Neutrophil (primary cell): ENCODE measurements around the gene CMSS1.

ENCODE experiments used
- H3K27ac ChIP-seq: fragments of 200-600 bp; sonication (generic); 2 replicates; pipeline ENCODE4 v1.5.1; 2016; ENCODE audit warnings: mild to moderate bottlenecking, moderate library complexity
- H3K27me3 ChIP-seq: fragments of 200-600 bp; sonication (generic); 2 replicates; pipeline ENCODE4 v1.6.0; 2016; ENCODE audit warnings: mild to moderate bottlenecking
- H3K36me3 ChIP-seq: fragments of 200-600 bp; sonication (generic); 2 replicates; pipeline ENCODE4 v1.5.1; 2017
- H3K4me1 ChIP-seq, 2 experiments: fragments of 200-600 bp in 1 of 2; sonication (generic) in 1 of 2; 1 replicate in 1 of 2; 2 replicates in 1 of 2; pipeline versions ENCODE4 v1.5.1 to v1.6.1; 2013 to 2016; ENCODE audit warnings: low read depth in 1 of 2, low read length in 1 of 2, mild to moderate bottlenecking in 1 of 2, moderate library complexity in 1 of 2; ENCODE audit not compliant: control insufficient read depth in 1 of 2, insufficient read depth in 1 of 2
- H3K4me3 ChIP-seq, 2 experiments: fragments of 200-600 bp in 1 of 2; sonication (generic) in 1 of 2; 1 replicate in 1 of 2; 2 replicates in 1 of 2; pipeline ENCODE4 v1.5.1; 2013 to 2016; ENCODE audit warnings: low read depth in 1 of 2, low read length in 1 of 2, mild to moderate bottlenecking in 1 of 2, moderate library complexity in 1 of 2
- H3K9me3 ChIP-seq: fragments of 200-600 bp; sonication (generic); 2 replicates; pipeline ENCODE4 v1.5.1; 2016
- TF ChIP-seq, protein P1 (sequence below): fragments of 200-600 bp; sonication (generic); IDR thresholded peaks from 2 replicates; pipeline ENCODE4 v1.5.1; 2016; ENCODE audit warnings: antibody characterized with exemption

CMSS1 gene

GRCh38 chr3:99781761-99782160 is 35.9 kb upstream of the CMSS1 start:
- no peak overlapping the region for H3K4me3 ChIP-seq
- no peaks in the 10 kb centered on the region for H3K36me3 ChIP-seq
- no peak overlapping the region for H3K27ac ChIP-seq
- H3K9me3 ChIP-seq, result no peaks in the 10 kb centered on the region
- TF ChIP-seq, protein P1, sequence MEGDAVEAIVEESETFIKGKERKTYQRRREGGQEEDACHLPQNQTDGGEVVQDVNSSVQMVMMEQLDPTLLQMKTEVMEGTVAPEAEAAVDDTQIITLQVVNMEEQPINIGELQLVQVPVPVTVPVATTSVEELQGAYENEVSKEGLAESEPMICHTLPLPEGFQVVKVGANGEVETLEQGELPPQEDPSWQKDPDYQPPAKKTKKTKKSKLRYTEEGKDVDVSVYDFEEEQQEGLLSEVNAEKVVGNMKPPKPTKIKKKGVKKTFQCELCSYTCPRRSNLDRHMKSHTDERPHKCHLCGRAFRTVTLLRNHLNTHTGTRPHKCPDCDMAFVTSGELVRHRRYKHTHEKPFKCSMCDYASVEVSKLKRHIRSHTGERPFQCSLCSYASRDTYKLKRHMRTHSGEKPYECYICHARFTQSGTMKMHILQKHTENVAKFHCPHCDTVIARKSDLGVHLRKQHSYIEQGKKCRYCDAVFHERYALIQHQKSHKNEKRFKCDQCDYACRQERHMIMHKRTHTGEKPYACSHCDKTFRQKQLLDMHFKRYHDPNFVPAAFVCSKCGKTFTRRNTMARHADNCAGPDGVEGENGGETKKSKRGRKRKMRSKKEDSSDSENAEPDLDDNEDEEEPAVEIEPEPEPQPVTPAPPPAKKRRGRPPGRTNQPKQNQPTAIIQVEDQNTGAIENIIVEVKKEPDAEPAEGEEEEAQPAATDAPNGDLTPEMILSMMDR, result no peak
- H3K27me3 ChIP-seq, result peaks cover 22% of the 10 kb centered on the region
- no peaks in the 10 kb centered on the region for H3K4me1 ChIP-seq

- H3K27me3 ChIP-seq, result peaks cover 15% of the 10 kb centered on the region
- no peak overlapping the region for H3K4me3 ChIP-seq
- H3K9me3 ChIP-seq, result no peaks in the 10 kb centered on the region
- H3K36me3 ChIP-seq, result no peaks in the 10 kb centered on the region
- no peaks in the 10 kb centered on the region for H3K4me1 ChIP-seq
- no peak overlapping the region for H3K27ac ChIP-seq
- TF ChIP-seq, protein P1, result no peak
Observed at GRCh38 chr3:99783011-99783573, 34.6 kb upstream of the CMSS1 start.

DNA sequence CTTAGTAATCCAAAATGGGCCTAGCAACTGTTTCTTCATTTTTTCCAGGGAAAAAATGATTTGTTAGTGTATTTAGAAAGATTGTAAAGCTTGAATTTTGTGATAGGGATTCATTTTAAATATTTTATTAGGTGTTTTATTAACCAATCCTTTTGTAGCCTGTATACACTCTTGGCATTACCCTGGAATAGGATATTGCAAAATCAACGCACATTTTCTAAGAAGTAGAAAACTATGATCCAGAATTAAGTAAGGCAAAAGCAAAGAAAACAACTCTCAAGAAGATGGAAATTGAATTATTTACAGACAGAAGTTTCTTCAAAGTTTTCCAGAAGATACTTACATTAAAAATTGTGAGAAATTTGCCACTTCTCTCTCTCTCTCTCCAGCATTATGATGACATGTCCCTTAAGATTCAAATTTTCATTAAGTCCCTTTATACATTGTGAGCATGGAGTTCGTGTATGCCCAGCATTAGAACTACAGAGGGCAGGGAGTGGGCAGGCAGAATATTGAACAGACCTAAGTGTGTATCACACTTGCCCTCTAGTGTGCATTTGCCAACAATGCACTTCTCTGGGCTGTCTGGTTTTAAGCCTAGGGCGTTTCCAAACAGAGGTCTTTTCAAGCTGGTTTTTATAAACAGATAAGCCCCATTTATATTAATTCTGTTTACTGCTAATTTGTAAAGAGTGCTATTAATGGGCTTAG is 28.5 kb upstream of the CMSS1 start:
- Histone ChIP-seq H3K9me3 (no peaks in the 10 kb centered on the region), H3K4me1 (no peaks in the 10 kb centered on the region), H3K36me3 (no peaks in the 10 kb centered on the region), H3K4me3 (no peak overlapping the region), H3K27ac (no peak overlapping the region), H3K27me3 (no peaks in the 10 kb centered on the region)
- TF ChIP-seq, protein P1, result no peak

GRCh38 chr3:99794485-99794884 is 23.2 kb upstream of the CMSS1 start:
- no peaks in the 10 kb centered on the region for H3K9me3 ChIP-seq
- TF ChIP-seq, protein P1, result no peak
- no peak overlapping the region for H3K27ac ChIP-seq
- no peak overlapping the region for H3K4me3 ChIP-seq
- H3K4me1 ChIP-seq, result no peaks in the 10 kb centered on the region
- H3K36me3 ChIP-seq, result no peaks in the 10 kb centered on the region
- H3K27me3 ChIP-seq, result no peaks in the 10 kb centered on the region

GRCh38 chr3:99795573-99795972 is 22.1 kb upstream of the CMSS1 start:
- no peaks in the 10 kb centered on the region for H3K4me1 ChIP-seq
- TF ChIP-seq, protein P1, result no peak

More at GRCh38 chr3:99795573-99795972, 22.1 kb upstream of the CMSS1 start:
- Histone ChIP-seq H3K27ac (no peak overlapping the region), H3K9me3 (no peaks in the 10 kb centered on the region), H3K27me3 (no peaks in the 10 kb centered on the region), H3K36me3 (no peaks in the 10 kb centered on the region), H3K4me3 (no peak overlapping the region)
